GM12872 (cell line): ENCODE results near the gene TEP1.

Experiments used
- CTCF ChIP-seq: IDR thresholded peaks from 3 replicates; pipeline ENCODE4 v1.5.1; 2011; ENCODE audit warnings: low read depth, mild to moderate bottlenecking, low read length, moderate library complexity; ENCODE audit not compliant: insufficient read depth

TEP1 gene

GRCh38 chr14:20375471-20375870, 37.8 kb downstream of the TEP1 start:
- no peak for TF ChIP-seq CTCF

- no peak for TF ChIP-seq CTCF
Measured at GRCh38 chr14:20372796-20373195, 40.5 kb downstream of the TEP1 start.

GRCh38 chr14:20365928-20366327, 47.4 kb downstream of the TEP1 start:
- TF ChIP-seq CTCF, result no peak

- no peak for TF ChIP-seq CTCF
Measured at GRCh38 chr14:20356422-20356821, 56.9 kb downstream of the TEP1 start.

- TF ChIP-seq CTCF, result no peak
Measured at GRCh38 chr14:20350860-20351259, 62.4 kb downstream of the TEP1 start.

GRCh38 chr14:20350282-20350681, 63.0 kb downstream of the TEP1 start:
- no peak for TF ChIP-seq CTCF

- no peak for TF ChIP-seq CTCF
Measured at GRCh38 chr14:20347747-20348146, 65.6 kb downstream of the TEP1 start.

GRCh38 chr14:20346713-20347112, 66.6 kb downstream of the TEP1 start:
- TF ChIP-seq CTCF, result no peak
